ENCODE data around the gene ADAMTSL1. TPM values are rescaled to one million over a fixed set of nuclear protein-coding genes. Genes with fewer than 3 reads are reported as not detected.

ADAMTSL1 gene
- total RNA-seq, 1 experiment from 2014 or later, result not detected

- CTCF ChIA-PET, result no interaction called here
- no peak overlapping the region for H3K27ac ChIP-seq (ENCODE audit: low read depth, low read length)
- POLR2A ChIA-PET, result no interaction called here
Observed at GRCh38 chr9:18819418-18819817, 345.5 kb downstream of the ADAMTSL1 start.

More at GRCh38 chr9:18819418-18819817, 345.5 kb downstream of the ADAMTSL1 start:
- Histone ChIP-seq H3K36me3 (ENCODE audit: control insufficient read depth in 1 of 2, insufficient read depth in 2 of 2, low read length in 2 of 2) (no peaks in the 10 kb centered on the region), H3K9me3 (ENCODE audit: control insufficient read depth in 1 of 2, insufficient read depth in 1 of 2, low read depth in 1 of 2, low read length in 2 of 2) (no peaks in the 10 kb centered on the region), H2AFZ (ENCODE audit: low read depth, low read length, poor library complexity, severe bottlenecking) (no peak overlapping the region), H3K27me3 (ENCODE audit: insufficient read depth, low read length) (no peaks in the 10 kb centered on the region; the same call in 1 of the 2 replicates), H3K9ac (ENCODE audit: low read length) (no peak overlapping the region), H3K4me3 (replicated peaks in 1 of 2; ENCODE audit: low read depth in 1 of 2, low read length in 2 of 2) (no peak overlapping the region), H3K9me2 (ENCODE audit: insufficient read depth) (no peaks in the 10 kb centered on the region), H3K4me2 (ENCODE audit: low read length) (no peak overlapping the region), H3K4me1 (ENCODE audit: control insufficient read depth in 1 of 2, insufficient read depth in 2 of 2, low read length in 2 of 2) (peaks cover 5 to 9% of the 10 kb centered on the region in 2 experiments; a peak in 3 of 4 replicates), H3K79me2 (ENCODE audit: insufficient read depth, low read length) (no peaks in the 10 kb centered on the region), H4K20me1 (ENCODE audit: insufficient read depth) (no peaks in the 10 kb centered on the region)
- BruUV-seq (replicated peaks), result no TSS peak
- intact Hi-C loops (cut with micrococcal nuclease), result no loop called here
- no peak for DNase-seq (ENCODE audit: low read depth, low spot score)
- no peak for ATAC-seq
- RAD21 ChIA-PET (ENCODE audit: low non-redundant PET in 1 of 2, low total read pairs in 2 of 2, uncharacterized antibody in 2 of 2, unreplicated experiment in 2 of 2), result no interaction called here
- TF ChIP-seq RAD21 (IDR thresholded peaks at IDR 0.05; ENCODE audit: low read depth), result no peak
- no peak for TF ChIP-seq SRF (IDR thresholded peaks at IDR 0.05; ENCODE audit: low read depth)
- no peak for TF ChIP-seq CTCF (IDR thresholded peaks at IDR 0.05 in 2 of 3, conservative IDR thresholded peaks at IDR 0.05 in 1 of 3; ENCODE audit: borderline replicate concordance in 1 of 3, insufficient read depth in 1 of 3, low read depth in 2 of 3, low read length in 2 of 3)
- no peak for TF ChIP-seq CEBPB (IDR thresholded peaks at IDR 0.05; ENCODE audit: low read depth)
- TF ChIP-seq EGR1 (IDR thresholded peaks at IDR 0.05; ENCODE audit: low read depth), result no peak
- TF ChIP-seq ZNF274 (IDR thresholded peaks at IDR 0.05; ENCODE audit: low read depth, low read length), result no peak
- TF ChIP-seq FOSL1 (IDR thresholded peaks at IDR 0.05; ENCODE audit: low read depth), result no peak
- no peak for TF ChIP-seq POLR2AphosphoS5 (IDR thresholded peaks at IDR 0.05; ENCODE audit: low read depth, low read length)
- no peak for TF ChIP-seq YY1 (IDR thresholded peaks at IDR 0.05; ENCODE audit: extremely low read depth, insufficient replicate concordance, low read depth, low read length)
